Panc1 (cell line): ENCODE data around the gene PTAFR.

Experiments
- POLR2AphosphoS5 ChIP-seq: IDR thresholded peaks from 2 replicates; pipeline ENCODE4 v1.6.1; 2012; ENCODE audit warnings: mild to moderate bottlenecking, low read depth, low read length, moderate library complexity
- SIN3A ChIP-seq: IDR thresholded peaks from 2 replicates; pipeline ENCODE4 v1.6.1; 2012; ENCODE audit warnings: low read depth, mild to moderate bottlenecking, low read length, moderate library complexity, borderline replicate concordance; ENCODE audit not compliant: insufficient read depth
- TCF7L2 ChIP-seq: IDR thresholded peaks from 2 replicates; pipeline ENCODE4 v1.6.1; 2011; ENCODE audit warnings: mild to moderate bottlenecking, low read depth, low read length, inconsistent platforms
- TF ChIP-seq, protein P1 (sequence below): fragments of 450-650 bp; IDR thresholded peaks from 2 replicates; pipeline ENCODE4 v1.5.1; 2017; ENCODE audit warnings: mild to moderate bottlenecking
- TF ChIP-seq, protein P2 (sequence below), 2 experiments: IDR thresholded peaks; 2 replicates each; pipeline ENCODE4 v1.6.1; 2011 to 2012; ENCODE audit warnings: low read depth in 2 of 2, control low read depth in 1 of 2, low read length in 1 of 2, mild to moderate bottlenecking in 1 of 2, moderate library complexity in 1 of 2; ENCODE audit not compliant: insufficient read depth in 1 of 2

DNA sequence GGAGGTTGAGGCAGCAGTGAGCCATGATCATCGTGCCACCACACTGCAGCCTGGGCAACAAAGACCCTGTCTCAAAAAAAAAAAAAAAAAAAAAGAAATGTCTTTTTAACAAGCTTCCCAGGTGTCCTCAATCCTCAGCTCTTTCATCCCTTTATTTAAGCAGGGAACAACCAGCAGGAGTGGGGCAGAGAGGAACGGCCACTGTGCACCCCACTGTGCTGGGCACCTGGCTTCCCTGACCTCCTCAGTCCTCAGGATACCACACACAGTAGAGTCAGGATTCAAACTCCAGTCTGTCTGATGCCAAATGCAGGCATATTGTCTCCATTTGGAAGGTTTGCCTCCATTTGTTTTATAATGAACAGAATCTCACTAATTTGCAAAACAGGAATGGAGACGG, 19.8 kb upstream of the PTAFR start:
- TF ChIP-seq, protein P1, sequence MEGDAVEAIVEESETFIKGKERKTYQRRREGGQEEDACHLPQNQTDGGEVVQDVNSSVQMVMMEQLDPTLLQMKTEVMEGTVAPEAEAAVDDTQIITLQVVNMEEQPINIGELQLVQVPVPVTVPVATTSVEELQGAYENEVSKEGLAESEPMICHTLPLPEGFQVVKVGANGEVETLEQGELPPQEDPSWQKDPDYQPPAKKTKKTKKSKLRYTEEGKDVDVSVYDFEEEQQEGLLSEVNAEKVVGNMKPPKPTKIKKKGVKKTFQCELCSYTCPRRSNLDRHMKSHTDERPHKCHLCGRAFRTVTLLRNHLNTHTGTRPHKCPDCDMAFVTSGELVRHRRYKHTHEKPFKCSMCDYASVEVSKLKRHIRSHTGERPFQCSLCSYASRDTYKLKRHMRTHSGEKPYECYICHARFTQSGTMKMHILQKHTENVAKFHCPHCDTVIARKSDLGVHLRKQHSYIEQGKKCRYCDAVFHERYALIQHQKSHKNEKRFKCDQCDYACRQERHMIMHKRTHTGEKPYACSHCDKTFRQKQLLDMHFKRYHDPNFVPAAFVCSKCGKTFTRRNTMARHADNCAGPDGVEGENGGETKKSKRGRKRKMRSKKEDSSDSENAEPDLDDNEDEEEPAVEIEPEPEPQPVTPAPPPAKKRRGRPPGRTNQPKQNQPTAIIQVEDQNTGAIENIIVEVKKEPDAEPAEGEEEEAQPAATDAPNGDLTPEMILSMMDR = no peak
- TF ChIP-seq SIN3A = no peak
- TF ChIP-seq POLR2AphosphoS5 = no peak
- no peak for TF ChIP-seq TCF7L2
- TF ChIP-seq, protein P2, sequence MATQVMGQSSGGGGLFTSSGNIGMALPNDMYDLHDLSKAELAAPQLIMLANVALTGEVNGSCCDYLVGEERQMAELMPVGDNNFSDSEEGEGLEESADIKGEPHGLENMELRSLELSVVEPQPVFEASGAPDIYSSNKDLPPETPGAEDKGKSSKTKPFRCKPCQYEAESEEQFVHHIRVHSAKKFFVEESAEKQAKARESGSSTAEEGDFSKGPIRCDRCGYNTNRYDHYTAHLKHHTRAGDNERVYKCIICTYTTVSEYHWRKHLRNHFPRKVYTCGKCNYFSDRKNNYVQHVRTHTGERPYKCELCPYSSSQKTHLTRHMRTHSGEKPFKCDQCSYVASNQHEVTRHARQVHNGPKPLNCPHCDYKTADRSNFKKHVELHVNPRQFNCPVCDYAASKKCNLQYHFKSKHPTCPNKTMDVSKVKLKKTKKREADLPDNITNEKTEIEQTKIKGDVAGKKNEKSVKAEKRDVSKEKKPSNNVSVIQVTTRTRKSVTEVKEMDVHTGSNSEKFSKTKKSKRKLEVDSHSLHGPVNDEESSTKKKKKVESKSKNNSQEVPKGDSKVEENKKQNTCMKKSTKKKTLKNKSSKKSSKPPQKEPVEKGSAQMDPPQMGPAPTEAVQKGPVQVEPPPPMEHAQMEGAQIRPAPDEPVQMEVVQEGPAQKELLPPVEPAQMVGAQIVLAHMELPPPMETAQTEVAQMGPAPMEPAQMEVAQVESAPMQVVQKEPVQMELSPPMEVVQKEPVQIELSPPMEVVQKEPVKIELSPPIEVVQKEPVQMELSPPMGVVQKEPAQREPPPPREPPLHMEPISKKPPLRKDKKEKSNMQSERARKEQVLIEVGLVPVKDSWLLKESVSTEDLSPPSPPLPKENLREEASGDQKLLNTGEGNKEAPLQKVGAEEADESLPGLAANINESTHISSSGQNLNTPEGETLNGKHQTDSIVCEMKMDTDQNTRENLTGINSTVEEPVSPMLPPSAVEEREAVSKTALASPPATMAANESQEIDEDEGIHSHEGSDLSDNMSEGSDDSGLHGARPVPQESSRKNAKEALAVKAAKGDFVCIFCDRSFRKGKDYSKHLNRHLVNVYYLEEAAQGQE (IDR thresholded peaks at IDR 0.05; ENCODE audit: insufficient read depth in 1 of 2, low read depth in 2 of 2, low read length in 1 of 2) = no peak
